Stimulated activated CD8-positive, alpha-beta memory T cell treated with anti-CD3 and anti-CD28 coated beads, Interleukin-2, amount 100 ng/mL, for 48 hours (primary cell): Measurements from ENCODE around the gene POLE4.

Experiments
- DNase-seq, 2 donors: peaks; one replicate each; pipeline ENCODE4 v3.0.0-alpha.2; 2020; ENCODE audit warnings: low read depth in 2 of 2

The POLE4 gene

GRCh38 chr2:74939919-74940812 is 18.3 kb upstream of the POLE4 start:
- no peak for DNase-seq

GRCh38 chr2:74941284-74941683 is 17.2 kb upstream of the POLE4 start:
- DNase-seq, result no peak

- DNase-seq, result no peak
Measured at GRCh38 chr2:74942263-74942662, 16.2 kb upstream of the POLE4 start.

GRCh38 chr2:74944987-74945787 is 13.3 kb upstream of the POLE4 start:
- no peak for DNase-seq

GRCh38 chr2:74945788-74946331 is 12.6 kb upstream of the POLE4 start:
- DNase-seq, result no peak

GRCh38 chr2:74947703-74948102 is 10.7 kb upstream of the POLE4 start:
- no peak for DNase-seq

- DNase-seq, result no peak
Measured at GRCh38 chr2:74948779-74949178, 9.7 kb upstream of the POLE4 start.

GRCh38 chr2:74951211-74951754 is 7.2 kb upstream of the POLE4 start:
- DNase-seq, result no peak

- no peak for DNase-seq
Measured at GRCh38 chr2:74952575-74952974, 5.9 kb upstream of the POLE4 start.

- no peak for DNase-seq
Measured at GRCh38 chr2:74953796-74954499, 4.5 kb upstream of the POLE4 start.

GRCh38 chr2:74954500-74954874 is 4.0 kb upstream of the POLE4 start:
- no peak for DNase-seq

GRCh38 chr2:74957886-74958273 is 563 bp upstream of the POLE4 start:
- no peak for DNase-seq

- DNase-seq, result no peak
Measured at GRCh38 chr2:74959106-74959751, 786 bp downstream of the POLE4 start.

GRCh38 chr2:74966887-74967286 is 8.4 kb downstream of the POLE4 start:
- DNase-seq, result no peak

- no peak for DNase-seq
Measured at GRCh38 chr2:74975016-74975415, 16.6 kb downstream of the POLE4 start.

GRCh38 chr2:74979844-74980243 is 21.4 kb downstream of the POLE4 start:
- DNase-seq, result no peak

GRCh38 chr2:74982577-74982976 is 24.1 kb downstream of the POLE4 start:
- DNase-seq, result no peak

- no peak for DNase-seq
Measured at GRCh38 chr2:74983631-74984392, 25.4 kb downstream of the POLE4 start.

- DNase-seq, result no peak
Measured at GRCh38 chr2:74984947-74985637, 26.6 kb downstream of the POLE4 start.
